ENCODE data around the gene JAZF1.
A peak's percentile ranks its signal among the peaks of the same experiment; 100 is the strongest.

Gene JAZF1

DNA sequence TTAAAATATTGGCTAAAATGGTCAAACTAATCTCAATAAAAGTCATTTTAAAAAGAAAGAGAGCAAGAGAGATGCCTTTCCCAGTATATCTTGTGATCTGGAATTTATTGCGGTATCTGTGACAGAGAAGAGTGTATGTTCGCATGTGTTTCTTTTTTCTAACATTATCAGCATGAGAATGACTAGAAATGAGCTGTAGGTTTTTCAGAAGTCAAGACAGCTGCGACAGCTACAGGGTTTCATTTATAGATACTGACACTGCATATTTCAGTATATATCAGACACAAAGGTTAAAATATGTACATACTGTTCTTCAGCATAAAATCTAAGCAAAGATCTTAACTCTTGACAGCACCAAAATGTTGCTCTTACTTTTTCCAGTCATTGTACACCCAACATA lies 215.8 kb downstream of the JAZF1 start:
- Histone ChIP-seq H3K4me3 (no peak overlapping the region), H3K27ac (peak overlapping the region in 1 of 21 experiments; percentile 24)

DNA sequence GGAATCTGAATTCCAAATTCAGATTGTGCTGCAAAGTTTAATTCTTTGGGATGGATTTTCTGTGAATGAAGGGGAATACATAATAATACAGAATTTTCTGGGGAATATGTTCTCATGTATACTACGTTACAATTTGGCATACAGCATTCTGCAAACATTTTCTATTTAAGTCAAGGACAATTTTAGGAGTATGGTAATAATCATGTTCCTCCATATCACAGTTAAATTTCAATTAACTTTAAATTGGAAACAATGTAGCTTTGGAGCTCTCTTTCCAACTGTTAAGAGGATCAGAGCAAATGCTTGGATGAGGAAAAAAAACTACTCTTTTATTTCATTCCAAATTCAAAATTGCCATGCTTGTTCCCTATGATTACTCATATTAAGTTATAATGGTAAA lies 217.5 kb downstream of the JAZF1 start:
- no peak overlapping the region for H3K4me3 ChIP-seq
- H3K27ac ChIP-seq: no peak overlapping the region

- Histone ChIP-seq H3K27ac (no peak overlapping the region), H3K4me3 (no peak overlapping the region)
Measured at GRCh38 chr7:27962273-27962672, 218.3 kb downstream of the JAZF1 start.

DNA sequence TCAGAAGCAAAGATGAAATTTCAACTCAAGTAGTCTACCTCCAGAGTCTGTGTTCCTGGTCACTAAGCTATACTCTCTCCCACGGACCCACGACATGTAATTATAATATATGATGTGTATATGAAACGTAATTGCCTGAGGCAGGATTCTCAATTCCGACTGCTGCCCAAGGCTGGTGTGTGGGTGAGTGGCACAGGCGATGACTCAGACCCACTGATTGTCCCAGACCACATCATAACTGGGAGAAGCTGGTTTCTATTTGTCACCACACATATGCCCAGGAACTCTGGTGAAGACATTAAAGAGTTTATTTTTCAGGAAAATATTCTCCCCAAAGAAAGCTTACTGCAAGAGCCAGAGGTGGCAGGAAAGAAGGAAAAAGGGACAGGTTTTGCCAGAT lies 219.3 kb downstream of the JAZF1 start:
- no peak overlapping the region for H3K27ac ChIP-seq

DNA sequence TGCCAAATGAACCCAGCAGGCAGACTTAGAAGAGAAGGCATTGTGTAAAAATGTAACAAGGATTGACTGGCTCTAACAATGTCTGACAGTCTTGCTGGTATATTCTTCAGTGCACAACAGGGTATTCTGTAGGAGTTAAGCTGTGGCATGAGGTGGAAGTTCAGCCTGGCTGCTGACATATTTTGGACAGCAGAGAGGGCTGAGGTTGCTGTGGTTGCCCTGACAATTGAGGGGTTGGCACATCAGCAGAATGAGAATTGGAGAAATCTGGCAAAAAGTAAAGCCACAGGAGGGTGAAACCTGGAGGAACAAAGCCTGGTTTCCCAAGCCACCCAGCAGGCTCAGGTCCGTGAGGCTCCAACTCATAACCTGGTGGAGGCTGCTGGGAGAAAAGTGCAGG lies 220.2 kb downstream of the JAZF1 start:
- Histone ChIP-seq H3K4me3 (no peak overlapping the region), H3K27ac (no peak overlapping the region)

More for the DNA sequence above, 219.3 kb downstream of the JAZF1 start:
- H3K4me3 ChIP-seq: no peak overlapping the region

- H3K27ac ChIP-seq: no peak overlapping the region
Measured at GRCh38 chr7:27958933-27959548, 221.6 kb downstream of the JAZF1 start.

GRCh38 chr7:27955596-27955995 lies 225.0 kb downstream of the JAZF1 start:
- Histone ChIP-seq H3K4me3 (no peak overlapping the region), H3K27ac (no peak overlapping the region)

More at GRCh38 chr7:27958933-27959548, 221.6 kb downstream of the JAZF1 start:
- no peak overlapping the region for H3K4me3 ChIP-seq

- Histone ChIP-seq H3K4me3 (no peak overlapping the region), H3K27ac (no peak overlapping the region)
Measured at GRCh38 chr7:27955011-27955410, 225.6 kb downstream of the JAZF1 start.

DNA sequence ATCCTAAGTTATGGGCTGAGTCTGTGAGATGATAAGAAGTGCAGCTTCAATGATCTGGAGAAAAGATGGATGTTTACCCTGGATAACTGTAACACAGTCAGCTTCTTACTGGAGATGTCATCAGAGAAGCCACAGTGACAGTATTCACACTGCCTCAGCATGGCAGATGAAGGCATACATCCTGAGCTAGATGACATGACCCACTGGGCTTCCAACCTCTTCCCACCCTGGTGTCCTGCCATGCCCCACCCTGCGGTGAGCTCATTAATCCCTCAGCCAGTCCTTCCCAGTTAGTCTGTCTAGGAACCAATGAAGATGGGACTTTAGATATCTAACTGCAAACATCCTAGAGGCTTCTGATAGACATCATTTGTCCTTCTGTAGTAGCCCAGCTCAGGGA lies 226.8 kb downstream of the JAZF1 start:
- H3K4me3 ChIP-seq: no peak overlapping the region
- H3K27ac ChIP-seq: peak overlapping the region in 6 of 21 experiments; percentile 9 to 80 (median 52)

DNA sequence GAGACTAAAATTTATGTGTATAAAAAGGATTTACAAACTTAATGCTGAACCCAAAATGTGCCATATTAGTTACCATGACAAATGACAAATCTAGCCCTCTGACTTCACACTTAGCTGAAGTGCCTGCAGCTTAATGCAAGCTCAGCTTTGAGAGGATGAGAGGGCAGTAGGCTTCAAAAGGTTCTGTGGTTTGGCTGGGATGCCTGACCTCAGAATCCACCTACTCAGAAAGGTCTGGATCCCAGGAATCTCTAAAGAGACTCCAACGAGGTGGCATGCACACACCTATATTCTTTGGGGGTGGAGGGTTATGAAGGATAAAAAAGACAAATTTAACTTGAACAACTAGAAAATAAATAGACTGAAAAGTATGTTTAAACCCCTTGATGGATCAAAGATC lies 227.2 kb downstream of the JAZF1 start:
- Histone ChIP-seq H3K4me3 (no peak overlapping the region), H3K27ac (peak overlapping the region in 8 of 21 experiments; percentile 8 to 80 (median 52))

- Histone ChIP-seq H3K27ac (peak overlapping the region in 11 of 21 experiments; percentile 1 to 80 (median 52)), H3K4me3 (no peak overlapping the region)
Measured at GRCh38 chr7:27952456-27953285, 227.9 kb downstream of the JAZF1 start.

GRCh38 chr7:27950123-27950522 lies 230.5 kb downstream of the JAZF1 start:
- H3K4me3 ChIP-seq: no peak overlapping the region
- H3K27ac ChIP-seq: no peak overlapping the region

GRCh38 chr7:27948861-27949260 lies 231.7 kb downstream of the JAZF1 start:
- Histone ChIP-seq H3K27ac (no peak overlapping the region), H3K4me3 (no peak overlapping the region)

DNA sequence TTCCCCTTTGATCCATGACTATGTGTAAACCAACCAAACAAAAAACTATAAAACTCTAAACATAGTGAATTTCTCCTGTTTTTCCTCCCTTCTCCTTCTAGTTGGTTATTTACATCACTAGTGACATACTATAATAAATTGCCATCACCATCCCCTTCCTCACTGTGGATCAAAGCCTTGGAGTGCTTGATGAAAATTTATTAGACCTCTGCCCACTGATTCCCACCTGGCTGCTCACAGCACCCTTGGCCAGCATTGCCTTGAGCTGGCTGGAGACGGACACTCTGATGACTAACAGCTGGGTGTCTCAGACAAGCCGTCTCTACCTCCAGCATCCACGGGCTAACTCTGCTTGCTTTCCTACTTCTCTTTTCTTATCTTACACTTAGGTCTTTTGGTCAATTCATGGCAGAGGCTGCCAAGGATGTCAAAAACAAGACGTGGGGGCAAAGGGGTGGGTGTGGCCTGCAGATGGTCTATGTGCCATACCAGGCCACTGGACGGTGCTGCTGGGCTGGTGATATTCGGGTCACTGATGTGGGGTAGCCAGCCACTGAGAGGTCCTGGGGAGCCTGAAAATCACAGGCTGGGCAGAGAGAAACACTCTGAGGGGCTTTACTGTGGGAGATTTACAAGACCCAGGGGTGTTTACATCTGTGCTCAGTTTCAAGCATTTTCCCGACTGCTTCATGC lies 232.9 kb downstream of the JAZF1 start:
- Histone ChIP-seq H3K27ac (peak overlapping the region in 1 of 21 experiments; percentile 8), H3K4me3 (no peak overlapping the region)

GRCh38 chr7:27946351-27946750 lies 234.2 kb downstream of the JAZF1 start:
- no peak overlapping the region for H3K4me3 ChIP-seq
- H3K27ac ChIP-seq: peak overlapping the region in 2 of 21 experiments; percentile 33 to 45

- Histone ChIP-seq H3K4me3 (no peak overlapping the region), H3K27ac (peak overlapping the region in 7 of 21 experiments; percentile 3 to 75 (median 29))
Measured at GRCh38 chr7:27945058-27945795, 235.4 kb downstream of the JAZF1 start.

GRCh38 chr7:27944643-27945042 lies 236.0 kb downstream of the JAZF1 start:
- Histone ChIP-seq H3K4me3 (no peak overlapping the region), H3K27ac (peak overlapping the region in 4 of 21 experiments; percentile 29 to 75 (median 50))

GRCh38 chr7:27943241-27943640 lies 237.4 kb downstream of the JAZF1 start:
- H3K4me3 ChIP-seq: no peak overlapping the region
- no peak overlapping the region for H3K27ac ChIP-seq

- H3K27ac ChIP-seq: peak overlapping the region in 1 of 21 experiments; percentile 3
Measured at GRCh38 chr7:27942711-27943110, 237.9 kb downstream of the JAZF1 start.

GRCh38 chr7:27941522-27941921 lies 239.1 kb downstream of the JAZF1 start:
- H3K27ac ChIP-seq: no peak overlapping the region
- no peak overlapping the region for H3K4me3 ChIP-seq

More at GRCh38 chr7:27942711-27943110, 237.9 kb downstream of the JAZF1 start:
- no peak overlapping the region for H3K4me3 ChIP-seq
